ENCODE measurements around the gene ISYNA1.

ISYNA1 gene

GRCh38 chr19:18450021-18450930 is 12.3 kb upstream of the ISYNA1 start:
- TF ChIP-seq USF1 (IDR thresholded peaks at IDR 0.05): no peak
- no peak for TF ChIP-seq MAX (IDR thresholded peaks at IDR 0.05)
- TF ChIP-seq TAF1 (IDR thresholded peaks at IDR 0.05; ENCODE audit: low read depth): no peak

GRCh38 chr19:18449552-18449951 is 11.6 kb upstream of the ISYNA1 start:
- TF ChIP-seq USF1 (IDR thresholded peaks at IDR 0.05) (no peak), TCF12 (IDR thresholded peaks at IDR 0.05; ENCODE audit: low read depth) (no peak), CEBPB (IDR thresholded peaks at IDR 0.05) (no peak), MAX (IDR thresholded peaks at IDR 0.05) (no peak), REST (IDR thresholded peaks at IDR 0.05; ENCODE audit: low read depth) (no peak), TAF1 (IDR thresholded peaks at IDR 0.05; ENCODE audit: low read depth) (no peak), EGR1 (IDR thresholded peaks at IDR 0.05) (no peak), FOXM1 (IDR thresholded peaks at IDR 0.05; ENCODE audit: borderline replicate concordance, low read depth) (no peak), ZBTB7A (IDR thresholded peaks at IDR 0.05; ENCODE audit: low read depth) (no peak), TEAD4 (IDR thresholded peaks at IDR 0.05) (no peak)

- TF ChIP-seq TCF12 (IDR thresholded peaks at IDR 0.05; ENCODE audit: low read depth) (peak; percentile 43; the same call in 1 of the 2 replicates), EP300 (IDR thresholded peaks at IDR 0.05; ENCODE audit: borderline replicate concordance) (no peak)
Observed at GRCh38 chr19:18446811-18447359, 9.0 kb upstream of the ISYNA1 start.

GRCh38 chr19:18446145-18446810 is 8.3 kb upstream of the ISYNA1 start:
- no peak for TF ChIP-seq ZBTB7A (IDR thresholded peaks at IDR 0.05; ENCODE audit: low read depth)
- no peak for TF ChIP-seq CREB1 (IDR thresholded peaks at IDR 0.05; ENCODE audit: low read depth)
- TF ChIP-seq USF1 (IDR thresholded peaks at IDR 0.05): no peak
- TF ChIP-seq REST (IDR thresholded peaks at IDR 0.05; ENCODE audit: low read depth): no peak
- TF ChIP-seq EP300 (IDR thresholded peaks at IDR 0.05; ENCODE audit: borderline replicate concordance): no peak
- TF ChIP-seq TAF1 (IDR thresholded peaks at IDR 0.05; ENCODE audit: low read depth): no peak
- TF ChIP-seq CEBPB (IDR thresholded peaks at IDR 0.05): no peak
- no peak for TF ChIP-seq MAX (IDR thresholded peaks at IDR 0.05)
- TF ChIP-seq TEAD4 (IDR thresholded peaks at IDR 0.05): no peak
- no peak for TF ChIP-seq YY1 (IDR thresholded peaks at IDR 0.05; ENCODE audit: low read depth)
- TF ChIP-seq TCF12 (IDR thresholded peaks at IDR 0.05; ENCODE audit: low read depth): no peak
- TF ChIP-seq FOXM1 (IDR thresholded peaks at IDR 0.05; ENCODE audit: borderline replicate concordance, low read depth): no peak
- TF ChIP-seq RAD21 (IDR thresholded peaks at IDR 0.05; ENCODE audit: low read depth): no peak
- TF ChIP-seq NFIC (IDR thresholded peaks at IDR 0.05): no peak

- TF ChIP-seq YY1 (IDR thresholded peaks at IDR 0.05; ENCODE audit: low read depth): no peak
- TF ChIP-seq REST (IDR thresholded peaks at IDR 0.05; ENCODE audit: low read depth): 0 out of 2 replicates have a peak, but pooled peaks have one; percentile 31
Observed at GRCh38 chr19:18445262-18445948, 7.5 kb upstream of the ISYNA1 start.
